WTC11 (cell line): ENCODE data around the gene SPATA18. TPM values are rescaled to one million over a fixed set of nuclear protein-coding genes. Genes with fewer than 3 reads are reported as not detected.

Experiments used
- ATAC-seq: fragments of 200-7000 bp; cut with Tn5 transposase; 2 replicates; pipeline ENCODE4 v1.10.0; 2021; ENCODE audit warnings: mild to moderate bottlenecking, moderate library complexity
- CTCF ChIA-PET: fragments of 300-600 bp; sonication (Branson Sonifier 250); formaldehyde crosslinking; loops from one replicate; lab custom pipeline; 2021; ENCODE audit warnings: antibody characterized with exemption; lab: Charles Lee
- POLR2A ChIA-PET: fragments of 350-600 bp; sonication (Branson Sonifier 250); formaldehyde crosslinking; loops from one replicate; lab custom pipeline; 2021; ENCODE audit warnings: antibody characterized with exemption; lab: Charles Lee
- DNase-seq: peaks from one replicate; pipeline ENCODE4 v3.0.0; 2021; ENCODE audit warnings: low spot score
- H3K27ac Mint-ChIP-seq: 2 replicates; pipeline ENCODE4 v1.8.0; 2021; ENCODE audit warnings: mixed read lengths
- H3K27me3 Mint-ChIP-seq: 2 replicates; pipeline ENCODE4 v1.8.0; 2021; ENCODE audit warnings: low read depth, mild to moderate bottlenecking, moderate library complexity, mixed read lengths
- H3K36me3 Mint-ChIP-seq: 2 replicates; pipeline ENCODE4 v1.8.0; 2021; ENCODE audit warnings: mixed read lengths
- H3K4me1 Mint-ChIP-seq: 2 replicates; pipeline ENCODE4 v1.8.0; 2022; ENCODE audit warnings: mixed read lengths
- H3K4me3 Mint-ChIP-seq: 2 replicates; pipeline ENCODE4 v1.8.0; 2021; ENCODE audit warnings: mild to moderate bottlenecking, moderate library complexity, mixed read lengths
- H3K9me3 Mint-ChIP-seq: 2 replicates; pipeline ENCODE4 v1.8.0; 2021; ENCODE audit warnings: mixed read lengths
- ATF1 ChIP-seq: sonication (generic); formaldehyde crosslinking; IDR thresholded peaks from 2 replicates; pipeline ENCODE4 v1.8.1; 2023; ENCODE audit warnings: mild to moderate bottlenecking, moderate library complexity, missing genetic modification reagents
- EMX1 ChIP-seq: fragments of 250-450 bp; sonication (Bioruptor Pico); IDR thresholded peaks from 2 replicates; pipeline ENCODE4 v1.8.0; 2021; ENCODE audit warnings: mild to moderate bottlenecking
- GTF2I ChIP-seq: fragments of 250-450 bp; sonication (Bioruptor Pico); conservative IDR thresholded peaks from 2 replicates; pipeline ENCODE4 v1.4.0; 2021; ENCODE audit warnings: mild to moderate bottlenecking
- JUN ChIP-seq: sonication (generic); formaldehyde crosslinking; IDR thresholded peaks from 2 replicates; pipeline ENCODE4 v1.8.0; 2023; ENCODE audit warnings: mild to moderate bottlenecking, missing genetic modification reagents
- KAT7 ChIP-seq: sonication (generic); formaldehyde crosslinking; IDR thresholded peaks from 2 replicates; pipeline ENCODE4 v1.8.1; 2023; ENCODE audit warnings: missing genetic modification reagents, mild to moderate bottlenecking, borderline replicate concordance
- MYBL2 ChIP-seq: sonication (generic); formaldehyde crosslinking; IDR thresholded peaks from 2 replicates; pipeline ENCODE4 v1.8.1; 2023; ENCODE audit warnings: mild to moderate bottlenecking, moderate library complexity, missing genetic modification reagents
- NR2C2 ChIP-seq: sonication (generic); formaldehyde crosslinking; IDR thresholded peaks from 2 replicates; pipeline ENCODE4 v1.8.0; 2022; ENCODE audit warnings: mild to moderate bottlenecking, missing genetic modification reagents
- RELA ChIP-seq: sonication (generic); formaldehyde crosslinking; IDR thresholded peaks from 2 replicates; pipeline ENCODE4 v1.8.1; 2022; ENCODE audit warnings: missing genetic modification reagents, mild to moderate bottlenecking, borderline replicate concordance
- SOX15 ChIP-seq: fragments of 250-450 bp; sonication (Bioruptor Pico); IDR thresholded peaks from 2 replicates; pipeline ENCODE4 v1.9.0; 2021; ENCODE audit warnings: mild to moderate bottlenecking
- SP1 ChIP-seq: sonication (generic); formaldehyde crosslinking; conservative IDR thresholded peaks from 2 replicates; pipeline ENCODE4 v1.8.1; 2022; ENCODE audit warnings: missing genetic modification reagents
- TEAD4 ChIP-seq: sonication (generic); formaldehyde crosslinking; IDR thresholded peaks from 2 replicates; pipeline ENCODE4 v1.8.0; 2022; ENCODE audit warnings: mild to moderate bottlenecking, missing genetic modification reagents
- ZNF423 ChIP-seq: fragments of 250-450 bp; sonication (Bioruptor Pico); IDR thresholded peaks from 2 replicates; pipeline ENCODE4 v2.1.2; 2022; ENCODE audit warnings: mild to moderate bottlenecking, moderate library complexity
- total RNA-seq: library from RNA; stranded (reverse); gene quantifications from 3 replicates; pipeline ENCODE4 v1.2.3, GENCODE V29; 2021
- TF ChIP-seq, protein P1 (sequence below): sonication (generic); formaldehyde crosslinking; IDR thresholded peaks from 2 replicates; pipeline ENCODE4 v1.8.1; 2023; ENCODE audit warnings: mild to moderate bottlenecking, missing genetic modification reagents, borderline replicate concordance
- TF ChIP-seq, protein P2 (sequence below): sonication (generic); formaldehyde crosslinking; IDR thresholded peaks from 2 replicates; pipeline ENCODE4 v1.8.0; 2022; ENCODE audit warnings: mild to moderate bottlenecking, missing genetic modification reagents
- TF ChIP-seq, protein P3 (sequence below): sonication (generic); formaldehyde crosslinking; IDR thresholded peaks from 2 replicates; pipeline ENCODE4 v1.8.1; 2022; ENCODE audit warnings: mild to moderate bottlenecking, moderate library complexity, missing genetic modification reagents
- TF ChIP-seq, protein P4 (sequence below): fragments of 250-450 bp; sonication (Bioruptor Pico); conservative IDR thresholded peaks from 2 replicates; pipeline ENCODE4 v1.9.0; 2021; ENCODE audit warnings: mild to moderate bottlenecking
- TF ChIP-seq, protein P5 (sequence below): sonication (generic); formaldehyde crosslinking; IDR thresholded peaks from 2 replicates; pipeline ENCODE4 v1.8.1; 2023; ENCODE audit warnings: mild to moderate bottlenecking, missing genetic modification reagents
- TF ChIP-seq, protein P6 (sequence below): sonication (generic); formaldehyde crosslinking; IDR thresholded peaks from 2 replicates; pipeline ENCODE4 v1.8.1; 2022; ENCODE audit warnings: low read depth, missing genetic modification reagents, borderline replicate concordance
- TF ChIP-seq, protein P7 (sequence below): fragments of 250-450 bp; sonication (Bioruptor Pico); IDR thresholded peaks from 2 replicates; pipeline ENCODE4 v1.9.0; 2021; ENCODE audit warnings: mild to moderate bottlenecking

Gene SPATA18
- total RNA-seq, 1 experiment from 2014 or later, result 6.6 TPM

DNA sequence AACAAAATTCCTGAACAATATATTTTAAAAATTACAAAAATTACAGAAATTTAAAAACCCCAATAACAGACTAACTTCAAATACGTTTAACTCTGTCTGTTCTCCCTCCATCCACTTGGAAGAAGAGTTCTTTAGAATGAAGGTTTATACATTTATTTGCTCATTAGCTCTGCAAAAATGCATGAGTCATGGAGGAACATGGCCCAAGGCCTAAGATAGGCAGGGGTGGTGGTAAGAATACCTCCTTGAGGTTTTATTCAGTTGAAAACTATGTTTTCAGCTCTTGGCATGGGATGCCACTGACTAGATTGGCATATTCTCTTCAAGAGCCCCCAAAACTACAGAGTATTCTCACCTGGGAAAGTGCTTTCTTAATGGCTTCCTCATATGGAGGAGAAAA is 22.1 kb upstream of the SPATA18 start:
- no peak overlapping the region for H3K4me3 Mint-ChIP-seq
- POLR2A ChIA-PET, result no interaction called here
- CTCF ChIA-PET, result interaction anchor here (1.2 kb wide), 1 partner anchor 9 kb away, joined by 3 read pairs; the partner anchor contains the start of gene SGCB

DNA sequence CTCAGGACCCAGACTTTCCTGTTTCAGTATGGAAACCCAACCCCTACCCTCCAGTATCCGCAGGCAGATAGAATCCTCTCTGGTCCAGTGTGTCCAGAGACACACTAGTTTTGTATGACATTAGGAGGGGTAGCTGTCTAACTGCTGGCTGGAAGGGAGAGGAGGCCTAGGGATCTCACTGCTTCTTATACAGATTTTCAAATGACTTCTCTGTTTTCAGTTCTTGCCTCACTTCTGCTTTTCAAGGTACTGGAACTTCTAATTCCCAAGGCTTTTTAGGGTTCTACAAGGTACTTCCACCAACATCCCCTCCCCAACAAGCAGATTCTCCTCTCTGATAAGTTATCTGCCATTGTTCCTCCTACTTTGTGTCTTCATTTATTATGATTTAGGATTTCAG is 19.1 kb upstream of the SPATA18 start:
- no peaks in the 10 kb centered on the region for H3K27me3 Mint-ChIP-seq
- ChIA-PET POLR2A (no interaction called here), CTCF (interaction anchor here (0.6 kb wide), 1 partner anchor 1874 kb away, joined by 3 read pairs; no protein-coding TSS in a partner anchor)
- ATAC-seq, result no peak
- TF ChIP-seq EMX1 (CRISPR knock-in tag), result no peak
- TF ChIP-seq, protein P1, sequence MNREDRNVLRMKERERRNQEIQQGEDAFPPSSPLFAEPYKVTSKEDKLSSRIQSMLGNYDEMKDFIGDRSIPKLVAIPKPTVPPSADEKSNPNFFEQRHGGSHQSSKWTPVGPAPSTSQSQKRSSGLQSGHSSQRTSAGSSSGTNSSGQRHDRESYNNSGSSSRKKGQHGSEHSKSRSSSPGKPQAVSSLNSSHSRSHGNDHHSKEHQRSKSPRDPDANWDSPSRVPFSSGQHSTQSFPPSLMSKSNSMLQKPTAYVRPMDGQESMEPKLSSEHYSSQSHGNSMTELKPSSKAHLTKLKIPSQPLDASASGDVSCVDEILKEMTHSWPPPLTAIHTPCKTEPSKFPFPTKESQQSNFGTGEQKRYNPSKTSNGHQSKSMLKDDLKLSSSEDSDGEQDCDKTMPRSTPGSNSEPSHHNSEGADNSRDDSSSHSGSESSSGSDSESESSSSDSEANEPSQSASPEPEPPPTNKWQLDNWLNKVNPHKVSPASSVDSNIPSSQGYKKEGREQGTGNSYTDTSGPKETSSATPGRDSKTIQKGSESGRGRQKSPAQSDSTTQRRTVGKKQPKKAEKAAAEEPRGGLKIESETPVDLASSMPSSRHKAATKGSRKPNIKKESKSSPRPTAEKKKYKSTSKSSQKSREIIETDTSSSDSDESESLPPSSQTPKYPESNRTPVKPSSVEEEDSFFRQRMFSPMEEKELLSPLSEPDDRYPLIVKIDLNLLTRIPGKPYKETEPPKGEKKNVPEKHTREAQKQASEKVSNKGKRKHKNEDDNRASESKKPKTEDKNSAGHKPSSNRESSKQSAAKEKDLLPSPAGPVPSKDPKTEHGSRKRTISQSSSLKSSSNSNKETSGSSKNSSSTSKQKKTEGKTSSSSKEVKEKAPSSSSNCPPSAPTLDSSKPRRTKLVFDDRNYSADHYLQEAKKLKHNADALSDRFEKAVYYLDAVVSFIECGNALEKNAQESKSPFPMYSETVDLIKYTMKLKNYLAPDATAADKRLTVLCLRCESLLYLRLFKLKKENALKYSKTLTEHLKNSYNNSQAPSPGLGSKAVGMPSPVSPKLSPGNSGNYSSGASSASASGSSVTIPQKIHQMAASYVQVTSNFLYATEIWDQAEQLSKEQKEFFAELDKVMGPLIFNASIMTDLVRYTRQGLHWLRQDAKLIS, result no peak
- TF ChIP-seq SOX15, result no peak
- no peak for TF ChIP-seq SP1 (CRISPR knock-in tag)
- TF ChIP-seq MYBL2 (CRISPR knock-in tag), result no peak
- TF ChIP-seq KAT7 (CRISPR knock-in tag), result no peak
- H3K4me1 Mint-ChIP-seq, result peaks cover 11% of the 10 kb centered on the region
- H3K9me3 Mint-ChIP-seq, result no peaks in the 10 kb centered on the region
- no peak for DNase-seq
- no peak overlapping the region for H3K4me3 Mint-ChIP-seq
- no peak overlapping the region for H3K27ac Mint-ChIP-seq
- H3K36me3 Mint-ChIP-seq, result peaks cover 33% of the 10 kb centered on the region

More for the DNA sequence above, 22.1 kb upstream of the SPATA18 start:
- Mint-ChIP-seq H3K36me3 (peaks cover 51% of the 10 kb centered on the region), H3K27ac (no peak overlapping the region), H3K27me3 (no peaks in the 10 kb centered on the region), H3K9me3 (no peaks in the 10 kb centered on the region), H3K4me1 (no peaks in the 10 kb centered on the region)
- ATAC-seq, result no peak
- DNase-seq, result no peak
- TF ChIP-seq, protein P2, sequence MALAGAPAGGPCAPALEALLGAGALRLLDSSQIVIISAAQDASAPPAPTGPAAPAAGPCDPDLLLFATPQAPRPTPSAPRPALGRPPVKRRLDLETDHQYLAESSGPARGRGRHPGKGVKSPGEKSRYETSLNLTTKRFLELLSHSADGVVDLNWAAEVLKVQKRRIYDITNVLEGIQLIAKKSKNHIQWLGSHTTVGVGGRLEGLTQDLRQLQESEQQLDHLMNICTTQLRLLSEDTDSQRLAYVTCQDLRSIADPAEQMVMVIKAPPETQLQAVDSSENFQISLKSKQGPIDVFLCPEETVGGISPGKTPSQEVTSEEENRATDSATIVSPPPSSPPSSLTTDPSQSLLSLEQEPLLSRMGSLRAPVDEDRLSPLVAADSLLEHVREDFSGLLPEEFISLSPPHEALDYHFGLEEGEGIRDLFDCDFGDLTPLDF (CRISPR knock-in tag), result no peak
- no peak for TF ChIP-seq SP1 (CRISPR knock-in tag)
- TF ChIP-seq, protein P3, sequence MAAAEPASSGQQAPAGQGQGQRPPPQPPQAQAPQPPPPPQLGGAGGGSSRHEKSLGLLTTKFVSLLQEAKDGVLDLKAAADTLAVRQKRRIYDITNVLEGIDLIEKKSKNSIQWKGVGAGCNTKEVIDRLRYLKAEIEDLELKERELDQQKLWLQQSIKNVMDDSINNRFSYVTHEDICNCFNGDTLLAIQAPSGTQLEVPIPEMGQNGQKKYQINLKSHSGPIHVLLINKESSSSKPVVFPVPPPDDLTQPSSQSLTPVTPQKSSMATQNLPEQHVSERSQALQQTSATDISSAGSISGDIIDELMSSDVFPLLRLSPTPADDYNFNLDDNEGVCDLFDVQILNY (CRISPR knock-in tag), result no peak
- TF ChIP-seq, protein P4, sequence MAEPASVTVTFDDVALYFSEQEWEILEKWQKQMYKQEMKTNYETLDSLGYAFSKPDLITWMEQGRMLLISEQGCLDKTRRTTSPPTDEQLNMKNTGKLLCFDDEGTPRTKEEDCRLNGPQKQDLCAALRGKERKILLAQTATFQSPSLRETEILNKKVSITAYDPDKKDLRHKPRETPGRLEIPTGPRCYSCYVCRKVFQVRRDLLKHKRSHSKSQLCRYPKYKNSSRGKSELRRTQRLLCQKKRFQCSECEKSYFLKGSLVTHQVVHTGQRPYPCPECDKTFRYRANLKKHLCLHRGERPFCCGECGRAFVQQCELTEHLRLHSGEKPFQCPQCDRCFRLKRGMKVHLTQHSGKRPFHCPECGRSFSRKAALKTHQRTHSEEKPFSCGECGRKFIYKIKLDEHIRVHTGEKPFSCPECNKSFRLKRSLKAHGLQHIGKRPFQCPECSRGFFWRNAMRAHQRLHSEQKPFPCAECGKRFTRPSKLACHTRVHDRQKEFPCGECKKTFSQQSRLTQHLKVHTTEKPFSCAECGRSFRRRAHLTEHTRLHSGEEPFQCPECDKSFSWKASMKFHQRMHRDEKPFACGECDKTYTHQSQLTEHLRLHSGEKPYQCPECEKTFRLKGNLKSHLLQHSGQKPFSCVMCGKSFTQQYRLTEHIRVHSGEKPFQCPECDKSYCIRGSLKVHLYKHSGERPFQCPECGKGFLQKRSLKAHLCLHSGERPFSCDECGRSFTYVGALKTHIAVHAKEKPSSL (CRISPR knock-in tag), result no peak
- no peak for TF ChIP-seq TEAD4 (CRISPR knock-in tag)
- TF ChIP-seq, protein P5, sequence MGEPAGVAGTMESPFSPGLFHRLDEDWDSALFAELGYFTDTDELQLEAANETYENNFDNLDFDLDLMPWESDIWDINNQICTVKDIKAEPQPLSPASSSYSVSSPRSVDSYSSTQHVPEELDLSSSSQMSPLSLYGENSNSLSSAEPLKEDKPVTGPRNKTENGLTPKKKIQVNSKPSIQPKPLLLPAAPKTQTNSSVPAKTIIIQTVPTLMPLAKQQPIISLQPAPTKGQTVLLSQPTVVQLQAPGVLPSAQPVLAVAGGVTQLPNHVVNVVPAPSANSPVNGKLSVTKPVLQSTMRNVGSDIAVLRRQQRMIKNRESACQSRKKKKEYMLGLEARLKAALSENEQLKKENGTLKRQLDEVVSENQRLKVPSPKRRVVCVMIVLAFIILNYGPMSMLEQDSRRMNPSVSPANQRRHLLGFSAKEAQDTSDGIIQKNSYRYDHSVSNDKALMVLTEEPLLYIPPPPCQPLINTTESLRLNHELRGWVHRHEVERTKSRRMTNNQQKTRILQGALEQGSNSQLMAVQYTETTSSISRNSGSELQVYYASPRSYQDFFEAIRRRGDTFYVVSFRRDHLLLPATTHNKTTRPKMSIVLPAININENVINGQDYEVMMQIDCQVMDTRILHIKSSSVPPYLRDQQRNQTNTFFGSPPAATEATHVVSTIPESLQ (CRISPR knock-in tag), result no peak
- no peak for TF ChIP-seq GTF2I
- TF ChIP-seq ATF1 (CRISPR knock-in tag), result no peak
- no peak for TF ChIP-seq SOX15
- TF ChIP-seq ZNF423 (CRISPR knock-in tag), result no peak
- TF ChIP-seq RELA (CRISPR knock-in tag), result no peak
- TF ChIP-seq JUN, result no peak
- TF ChIP-seq, protein P6, sequence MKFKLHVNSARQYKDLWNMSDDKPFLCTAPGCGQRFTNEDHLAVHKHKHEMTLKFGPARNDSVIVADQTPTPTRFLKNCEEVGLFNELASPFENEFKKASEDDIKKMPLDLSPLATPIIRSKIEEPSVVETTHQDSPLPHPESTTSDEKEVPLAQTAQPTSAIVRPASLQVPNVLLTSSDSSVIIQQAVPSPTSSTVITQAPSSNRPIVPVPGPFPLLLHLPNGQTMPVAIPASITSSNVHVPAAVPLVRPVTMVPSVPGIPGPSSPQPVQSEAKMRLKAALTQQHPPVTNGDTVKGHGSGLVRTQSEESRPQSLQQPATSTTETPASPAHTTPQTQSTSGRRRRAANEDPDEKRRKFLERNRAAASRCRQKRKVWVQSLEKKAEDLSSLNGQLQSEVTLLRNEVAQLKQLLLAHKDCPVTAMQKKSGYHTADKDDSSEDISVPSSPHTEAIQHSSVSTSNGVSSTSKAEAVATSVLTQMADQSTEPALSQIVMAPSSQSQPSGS, result no peak
- TF ChIP-seq, protein P7, sequence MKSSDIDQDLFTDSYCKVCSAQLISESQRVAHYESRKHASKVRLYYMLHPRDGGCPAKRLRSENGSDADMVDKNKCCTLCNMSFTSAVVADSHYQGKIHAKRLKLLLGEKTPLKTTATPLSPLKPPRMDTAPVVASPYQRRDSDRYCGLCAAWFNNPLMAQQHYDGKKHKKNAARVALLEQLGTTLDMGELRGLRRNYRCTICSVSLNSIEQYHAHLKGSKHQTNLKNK (CRISPR knock-in tag), result no peak
- no peak for TF ChIP-seq NR2C2 (CRISPR knock-in tag)
